ENCODE measurements around the gene LRP5.

Gene LRP5

DNA sequence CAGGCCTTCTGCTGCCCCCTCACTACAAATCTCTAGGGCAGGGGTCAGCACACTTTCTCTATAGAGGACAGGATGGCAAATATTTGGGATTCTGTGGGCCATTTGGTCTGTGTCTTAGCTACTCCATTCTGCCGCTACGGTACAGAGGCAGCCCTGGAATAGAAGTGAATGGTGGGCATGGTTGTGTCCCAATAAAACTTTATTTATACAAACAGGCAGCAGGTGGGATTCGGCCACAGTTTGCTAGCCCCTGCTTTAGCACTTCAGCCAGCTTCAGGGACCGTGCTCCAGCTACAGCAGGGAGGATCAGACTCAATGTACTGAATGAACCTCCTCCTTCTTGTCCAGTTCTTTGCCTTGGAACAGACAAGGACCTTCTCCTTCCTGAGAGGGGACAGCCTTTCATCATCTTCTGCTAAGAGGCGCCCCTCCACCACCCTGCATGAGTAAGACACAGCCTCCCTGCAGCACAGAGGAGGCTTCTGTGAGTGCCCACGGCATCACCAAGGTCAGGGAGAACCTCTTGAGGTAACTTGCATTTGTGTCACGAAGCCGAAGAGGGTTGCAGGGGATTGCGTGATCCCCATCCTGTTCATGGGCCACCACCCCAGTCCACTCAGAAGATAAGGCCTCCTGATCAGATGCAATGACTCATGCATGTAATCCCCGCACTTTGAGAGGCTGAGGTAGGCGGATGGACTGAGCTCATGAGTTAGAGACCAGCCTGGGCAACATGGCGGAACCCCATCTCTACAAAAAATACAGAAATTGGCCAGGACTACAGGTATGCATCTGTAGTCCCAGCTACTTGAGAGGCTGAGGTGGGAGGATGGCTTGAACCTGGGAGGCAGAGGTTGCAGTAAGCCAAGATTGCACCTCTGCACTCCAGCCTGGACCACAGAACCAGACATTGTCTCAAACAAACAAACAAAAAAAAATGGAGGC is 45.2 kb upstream of the LRP5 start:
- Histone ChIP-seq H3K4me3 (ENCODE audit: low read depth in 1 of 2, low read length in 1 of 2) (no peak overlapping the region), H3K27ac (no peak overlapping the region), H3K9me3 (no peaks in the 10 kb centered on the region), H3K27me3 (no peaks in the 10 kb centered on the region), H3K4me1 (ENCODE audit: control insufficient read depth in 1 of 2, insufficient read depth in 1 of 2, low read depth in 1 of 2, low read length in 1 of 2) (peaks cover 9 to 13% of the 10 kb centered on the region in 2 experiments), H3K36me3 (peaks cover 28% of the 10 kb centered on the region)
- TF ChIP-seq, protein P1, sequence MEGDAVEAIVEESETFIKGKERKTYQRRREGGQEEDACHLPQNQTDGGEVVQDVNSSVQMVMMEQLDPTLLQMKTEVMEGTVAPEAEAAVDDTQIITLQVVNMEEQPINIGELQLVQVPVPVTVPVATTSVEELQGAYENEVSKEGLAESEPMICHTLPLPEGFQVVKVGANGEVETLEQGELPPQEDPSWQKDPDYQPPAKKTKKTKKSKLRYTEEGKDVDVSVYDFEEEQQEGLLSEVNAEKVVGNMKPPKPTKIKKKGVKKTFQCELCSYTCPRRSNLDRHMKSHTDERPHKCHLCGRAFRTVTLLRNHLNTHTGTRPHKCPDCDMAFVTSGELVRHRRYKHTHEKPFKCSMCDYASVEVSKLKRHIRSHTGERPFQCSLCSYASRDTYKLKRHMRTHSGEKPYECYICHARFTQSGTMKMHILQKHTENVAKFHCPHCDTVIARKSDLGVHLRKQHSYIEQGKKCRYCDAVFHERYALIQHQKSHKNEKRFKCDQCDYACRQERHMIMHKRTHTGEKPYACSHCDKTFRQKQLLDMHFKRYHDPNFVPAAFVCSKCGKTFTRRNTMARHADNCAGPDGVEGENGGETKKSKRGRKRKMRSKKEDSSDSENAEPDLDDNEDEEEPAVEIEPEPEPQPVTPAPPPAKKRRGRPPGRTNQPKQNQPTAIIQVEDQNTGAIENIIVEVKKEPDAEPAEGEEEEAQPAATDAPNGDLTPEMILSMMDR (IDR thresholded peaks at IDR 0.05), result no peak

DNA sequence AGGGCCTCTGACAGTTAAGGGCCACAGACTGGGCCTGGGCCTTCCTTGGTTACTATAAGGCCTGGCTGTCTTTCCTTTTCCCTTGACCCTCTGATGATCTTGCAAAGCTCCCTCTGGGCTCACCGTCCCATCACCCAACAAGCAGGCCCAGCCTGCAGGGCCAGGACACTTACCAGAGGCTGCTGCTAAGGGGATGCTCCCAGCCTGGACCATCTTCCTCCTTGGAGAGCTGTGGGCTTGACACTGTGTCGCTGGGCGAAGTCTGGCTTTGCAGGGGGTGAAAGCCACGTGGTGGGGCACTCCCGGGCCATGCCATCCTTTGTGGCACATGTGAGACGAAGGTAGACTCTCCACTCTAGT is 44.5 kb upstream of the LRP5 start:
- Histone ChIP-seq H3K4me1 (ENCODE audit: control insufficient read depth in 1 of 2, insufficient read depth in 1 of 2, low read depth in 1 of 2, low read length in 1 of 2) (peaks cover 15 to 19% of the 10 kb centered on the region in 2 experiments), H3K4me3 (ENCODE audit: low read depth in 1 of 2, low read length in 1 of 2) (no peak overlapping the region), H3K9me3 (no peaks in the 10 kb centered on the region), H3K27me3 (no peaks in the 10 kb centered on the region), H3K36me3 (peaks cover 21% of the 10 kb centered on the region), H3K27ac (no peak overlapping the region)
- TF ChIP-seq, protein P1 (IDR thresholded peaks at IDR 0.05), result no peak

DNA sequence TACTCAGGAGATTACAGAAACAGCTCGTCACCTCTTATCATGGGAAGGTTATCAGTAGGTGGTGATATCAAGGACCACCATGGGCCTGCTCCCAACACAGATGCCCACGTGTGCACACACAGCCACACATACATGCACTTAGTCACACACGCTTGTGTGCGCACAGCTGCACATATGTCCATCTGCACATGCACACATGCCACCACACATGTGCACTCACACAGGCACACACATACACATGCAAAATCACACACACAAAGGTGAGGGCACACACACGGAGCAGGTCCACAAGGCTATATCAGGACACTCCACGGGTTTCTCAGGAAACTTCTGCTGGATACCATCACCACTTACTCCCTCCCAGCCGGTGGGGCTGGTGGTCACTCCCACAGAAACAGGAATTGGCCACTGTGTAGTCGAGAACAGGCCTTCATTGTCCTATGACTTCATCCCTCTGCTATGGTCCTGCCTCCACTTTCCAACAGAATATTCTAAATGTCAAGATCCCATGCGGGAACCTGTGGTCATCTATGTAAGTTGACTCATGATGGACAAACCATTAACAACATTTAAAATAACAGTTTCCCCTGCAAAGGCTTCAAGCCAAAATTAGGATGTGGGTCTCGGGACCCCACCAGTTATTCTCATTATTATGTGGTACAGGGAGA is 42.8 kb upstream of the LRP5 start:
- no peaks in the 10 kb centered on the region for H3K27me3 ChIP-seq
- no peak overlapping the region for H3K4me3 ChIP-seq (ENCODE audit: low read depth in 1 of 2, low read length in 1 of 2)
- peaks cover 13% of the 10 kb centered on the region for H3K36me3 ChIP-seq
- TF ChIP-seq, protein P1 (IDR thresholded peaks at IDR 0.05), result no peak
- no peaks in the 10 kb centered on the region for H3K9me3 ChIP-seq
- H3K4me1 ChIP-seq (ENCODE audit: control insufficient read depth in 1 of 2, insufficient read depth in 1 of 2, low read depth in 1 of 2, low read length in 1 of 2), result peaks cover 15 to 21% of the 10 kb centered on the region in 2 experiments
- no peak overlapping the region for H3K27ac ChIP-seq

DNA sequence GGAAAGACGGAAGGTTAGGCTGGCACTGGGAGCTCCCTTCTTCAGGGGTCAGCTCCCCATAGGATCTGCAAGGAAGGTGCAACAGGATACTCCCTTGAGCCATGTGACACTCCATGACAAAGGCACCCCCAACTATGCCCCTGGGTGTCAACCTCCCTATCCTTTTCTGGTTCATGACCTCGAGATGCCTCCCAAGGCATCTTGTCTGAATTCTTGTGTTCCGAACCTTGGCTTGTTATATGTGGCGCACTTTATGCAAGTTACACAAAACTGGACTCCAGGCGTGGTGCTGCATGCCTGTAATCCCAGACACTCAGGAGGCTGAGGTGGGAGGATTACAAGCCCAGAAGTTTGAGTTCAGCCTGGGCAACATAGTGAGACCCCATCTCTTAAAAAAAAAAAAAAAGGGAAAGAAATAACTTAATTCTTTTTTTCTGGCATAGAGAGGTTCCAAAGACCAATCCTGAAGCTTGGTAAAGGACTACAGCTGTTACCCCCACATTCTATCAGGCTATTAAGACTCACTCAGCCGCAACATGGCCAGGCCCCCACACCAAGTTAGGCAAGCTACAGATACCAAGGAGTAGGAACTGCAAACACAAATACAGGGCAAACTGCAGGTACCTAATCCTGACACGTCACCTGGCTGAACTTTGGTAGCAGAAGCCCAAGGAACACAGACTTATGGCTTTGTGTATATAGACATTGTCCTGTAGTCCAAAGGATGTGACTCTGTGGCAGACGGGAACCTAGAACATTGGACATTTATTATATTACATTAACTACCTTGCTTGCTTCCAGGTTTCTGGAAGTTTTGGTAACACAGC is 42.0 kb upstream of the LRP5 start:
- no peak overlapping the region for H3K4me3 ChIP-seq (ENCODE audit: low read depth in 1 of 2, low read length in 1 of 2)
- H3K27me3 ChIP-seq, result no peaks in the 10 kb centered on the region
- TF ChIP-seq, protein P1 (IDR thresholded peaks at IDR 0.05), result no peak
- H3K27ac ChIP-seq, result no peak overlapping the region
- H3K9me3 ChIP-seq, result no peaks in the 10 kb centered on the region
- H3K36me3 ChIP-seq, result peaks cover 9% of the 10 kb centered on the region
- H3K4me1 ChIP-seq (ENCODE audit: control insufficient read depth in 1 of 2, insufficient read depth in 1 of 2, low read depth in 1 of 2, low read length in 1 of 2), result peaks cover 15 to 21% of the 10 kb centered on the region in 2 experiments

DNA sequence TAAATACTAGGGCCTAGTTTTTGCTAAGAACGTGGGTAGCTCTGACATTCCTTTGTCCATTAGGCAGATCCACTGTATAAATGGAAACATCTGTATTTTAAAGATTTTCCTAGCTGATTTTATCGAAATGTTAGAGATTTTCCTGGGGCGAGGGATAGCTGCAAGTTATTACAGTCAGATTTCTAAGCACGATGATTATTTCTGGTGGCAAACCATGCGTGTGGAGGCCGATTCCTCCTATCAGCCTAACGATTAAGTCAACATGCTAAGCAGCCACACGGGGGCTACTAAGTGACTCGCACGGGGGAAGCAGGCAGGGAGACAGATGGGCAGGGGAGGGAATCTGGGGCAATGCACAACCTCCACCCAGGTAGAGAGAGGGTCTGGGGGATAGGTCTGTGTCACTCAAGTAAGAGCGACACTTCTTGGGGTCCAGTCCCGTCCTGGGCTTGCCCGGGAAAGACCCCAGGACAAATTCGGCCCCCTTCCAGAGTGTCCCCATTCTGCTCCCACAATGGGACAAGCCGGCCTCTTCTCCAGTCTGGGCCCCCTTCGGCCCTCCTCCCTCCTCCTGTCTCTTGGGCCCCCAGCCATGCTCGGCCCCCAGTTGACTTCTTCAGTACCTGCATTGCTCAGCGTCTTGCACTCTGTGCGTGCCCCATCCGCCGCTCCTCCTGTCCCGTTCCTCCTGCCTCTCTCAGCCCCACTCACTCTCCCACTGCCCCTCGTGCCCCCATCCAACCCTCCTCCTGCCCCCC is 41.2 kb upstream of the LRP5 start:
- H3K4me3 ChIP-seq (ENCODE audit: low read depth in 1 of 2, low read length in 1 of 2), result peak overlapping the region; percentile 83 to 91
- H3K27ac ChIP-seq, result peak overlapping the region; percentile 85
- H3K4me1 ChIP-seq (ENCODE audit: control insufficient read depth in 1 of 2, insufficient read depth in 1 of 2, low read depth in 1 of 2, low read length in 1 of 2), result peaks cover 15 to 21% of the 10 kb centered on the region in 2 experiments
- H3K9me3 ChIP-seq, result no peaks in the 10 kb centered on the region
- H3K36me3 ChIP-seq, result peaks cover 9% of the 10 kb centered on the region
- H3K27me3 ChIP-seq, result no peaks in the 10 kb centered on the region
- TF ChIP-seq, protein P1 (IDR thresholded peaks at IDR 0.05), result no peak
